ENCODE data around the gene SETD1B.
"Not testable (repeated sequence)": the region's sequence is repeated elsewhere in the genome, so short reads cannot be mapped to it uniquely, and the experiment has no call there.

The SETD1B gene

DNA sequence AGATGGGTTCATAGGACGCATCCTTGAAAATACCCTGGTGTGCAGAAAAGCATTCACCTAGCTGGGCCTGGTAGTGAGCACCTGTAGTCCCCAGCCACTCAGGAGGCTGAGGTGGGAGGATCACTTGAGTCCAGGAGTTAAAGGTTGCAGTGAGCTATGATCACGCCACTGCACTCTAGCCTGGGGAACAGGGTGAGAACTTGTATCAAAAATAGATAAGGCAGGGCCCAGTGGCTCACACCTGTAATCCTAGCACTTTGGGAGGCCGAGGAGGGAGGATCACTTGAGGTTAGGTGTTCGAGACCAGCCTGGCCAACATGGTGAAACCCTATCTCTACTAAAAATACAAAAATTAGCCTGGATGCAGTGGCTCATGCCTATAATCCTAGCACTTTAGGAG lies 56.9 kb downstream of the SETD1B start:
- not testable (repeated sequence) for DNase-seq

DNA sequence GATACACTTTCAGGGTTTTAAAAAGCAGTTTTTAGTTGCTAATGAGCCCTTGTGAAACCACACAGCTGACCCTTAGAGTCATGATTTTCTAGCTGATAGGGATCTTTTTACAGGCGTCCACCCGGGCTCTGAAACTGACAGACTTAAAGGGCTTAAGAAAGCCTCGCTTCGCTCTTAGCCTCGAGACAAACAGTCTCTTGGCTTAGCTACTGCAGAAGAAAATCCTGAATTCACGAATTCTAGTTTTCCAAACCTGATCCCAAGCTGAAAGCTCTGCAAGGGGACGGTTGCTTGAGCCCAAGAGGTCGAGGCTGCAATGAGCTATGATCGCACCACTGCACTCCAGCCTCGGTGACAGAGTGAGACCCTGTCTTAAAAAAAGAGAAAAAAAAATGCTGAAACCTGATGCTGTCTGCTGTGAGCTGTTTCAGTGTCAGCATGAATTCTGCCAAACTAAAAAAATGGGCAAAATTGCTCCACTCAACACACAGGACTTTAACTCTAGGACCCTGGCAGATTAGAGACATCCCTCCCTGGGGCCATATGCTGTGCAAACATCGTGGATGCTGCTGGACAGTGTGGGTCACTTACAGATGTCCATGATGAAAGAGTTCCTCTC lies 57.9 kb downstream of the SETD1B start:
- no peak for DNase-seq

DNA sequence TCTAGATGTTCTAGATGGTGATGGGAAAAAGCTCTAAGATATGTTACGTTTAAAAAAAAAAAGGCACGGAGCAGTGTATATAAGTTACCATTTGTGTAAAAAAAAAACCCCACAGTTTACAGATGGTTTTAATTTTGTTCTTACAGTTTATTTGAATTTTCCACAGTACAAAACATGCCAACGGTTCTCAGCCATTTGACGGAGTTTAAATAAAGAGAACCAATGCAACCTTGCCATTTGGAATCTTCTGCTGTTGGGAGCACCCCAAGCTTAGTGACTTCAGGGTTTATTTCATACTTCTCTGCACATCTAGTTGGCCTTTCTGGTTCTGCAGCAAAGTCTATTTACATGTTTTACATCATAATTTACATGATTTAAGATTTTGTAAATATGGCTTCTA lies 62.5 kb downstream of the SETD1B start:
- DNase-seq: no peak

DNA sequence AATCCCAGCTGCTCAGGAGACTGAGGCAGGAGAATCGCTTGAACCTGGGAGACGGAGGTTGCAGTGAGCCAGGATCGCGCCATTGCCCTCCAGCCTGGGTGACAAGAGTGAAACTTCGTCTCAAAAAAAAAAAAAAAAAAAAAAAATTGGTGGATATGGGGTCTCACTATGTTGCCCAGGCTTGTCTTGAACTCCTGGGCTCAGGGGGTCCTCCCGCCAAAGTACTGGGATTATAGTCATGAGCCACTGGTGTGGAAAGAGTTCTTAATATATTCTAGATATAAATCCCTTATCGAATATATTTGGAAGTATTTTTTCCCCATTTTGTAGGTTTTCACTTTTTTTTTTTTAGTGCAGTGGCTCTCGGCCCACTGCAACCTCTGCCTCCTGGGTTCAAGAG lies 65.4 kb downstream of the SETD1B start:
- not testable (repeated sequence) for DNase-seq

DNA sequence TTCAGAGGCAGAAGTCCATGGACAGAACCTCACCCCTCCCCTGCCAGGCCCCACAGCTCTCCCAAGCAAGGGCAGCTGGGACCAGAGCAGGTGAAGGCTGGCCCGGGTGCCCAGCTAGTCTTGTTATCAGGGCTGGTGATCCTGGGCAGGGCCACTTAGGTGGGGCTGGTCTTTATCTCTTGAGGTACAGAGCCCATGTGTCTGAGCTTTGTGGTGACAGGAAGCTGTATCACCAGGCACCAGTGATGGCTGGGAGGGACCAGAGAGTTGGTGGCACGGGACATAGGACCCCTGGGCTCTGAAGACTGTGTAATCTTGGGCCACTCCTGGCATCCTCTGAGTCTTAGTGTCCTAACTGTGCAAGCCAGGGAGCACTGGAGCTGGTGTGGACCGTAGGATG lies 67.7 kb downstream of the SETD1B start:
- DNase-seq: no peak

DNA sequence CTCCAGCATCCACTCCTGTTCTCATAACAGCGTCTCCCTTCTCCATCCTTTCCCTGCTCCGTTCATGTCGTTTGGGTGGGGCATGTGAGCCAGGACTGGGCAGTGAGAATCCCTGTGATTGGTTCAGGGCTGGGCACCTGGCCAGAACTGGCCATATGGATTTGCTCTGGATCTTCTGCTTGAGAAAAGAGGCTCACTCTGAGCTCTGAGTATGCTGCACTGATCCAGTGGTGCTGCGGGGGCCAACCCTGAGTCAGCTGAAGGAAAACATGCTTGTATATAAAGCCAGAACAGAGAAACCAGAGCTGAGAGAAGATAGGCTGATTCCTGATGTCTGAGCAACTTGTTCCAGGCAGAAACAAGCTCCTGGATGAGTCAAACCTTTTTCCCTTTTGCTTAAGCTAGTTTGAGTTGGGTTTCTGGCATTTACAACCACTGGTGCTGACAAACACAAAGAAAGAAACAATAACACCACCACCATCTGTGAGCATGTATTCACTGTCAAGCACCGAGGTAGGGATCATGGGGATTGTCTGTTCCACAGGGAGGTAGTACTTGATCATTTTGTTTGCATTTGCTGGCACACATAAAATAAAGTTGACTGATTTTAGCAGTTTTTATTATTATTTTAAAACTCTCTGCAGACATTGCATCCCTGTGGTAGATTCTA lies 68.9 kb downstream of the SETD1B start:
- no peak for DNase-seq

DNA sequence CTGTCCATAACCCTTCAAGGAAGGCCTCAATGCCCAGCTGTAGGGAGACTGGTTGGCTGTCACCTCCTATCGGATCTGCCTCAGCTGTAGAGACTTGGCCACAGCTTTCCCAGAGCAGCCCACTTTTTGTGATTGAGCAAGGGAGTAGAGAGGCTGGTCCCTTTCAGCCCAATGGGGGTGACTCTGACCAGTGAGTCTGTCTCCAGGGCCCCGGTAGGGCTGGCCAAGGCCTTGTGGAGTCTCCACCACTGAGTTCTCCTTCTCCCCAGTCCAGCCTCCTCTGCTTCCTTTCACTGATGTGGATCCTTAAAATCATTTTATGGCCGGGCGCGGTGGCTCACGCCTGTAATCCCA lies 69.4 kb downstream of the SETD1B start:
- no peak for DNase-seq

DNA sequence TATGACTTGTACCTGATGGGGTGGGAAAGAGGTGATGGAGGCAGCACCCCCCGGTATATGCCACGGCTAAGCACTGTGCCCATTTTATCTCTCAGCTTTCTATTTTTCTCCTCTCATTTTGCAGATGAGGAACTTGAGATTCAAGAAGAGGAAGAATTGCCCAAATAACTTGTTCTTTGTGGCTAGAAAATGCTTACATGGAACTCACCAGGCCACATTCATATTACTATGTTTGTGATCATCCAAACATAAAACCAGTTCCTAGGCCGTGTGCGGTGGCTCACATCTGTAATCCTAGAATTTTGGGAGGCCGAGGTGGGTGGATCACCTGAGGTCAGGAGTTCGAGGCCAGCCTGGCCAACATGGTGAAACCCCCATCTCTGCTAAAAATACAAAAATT lies 70.3 kb downstream of the SETD1B start:
- DNase-seq: no peak

DNA sequence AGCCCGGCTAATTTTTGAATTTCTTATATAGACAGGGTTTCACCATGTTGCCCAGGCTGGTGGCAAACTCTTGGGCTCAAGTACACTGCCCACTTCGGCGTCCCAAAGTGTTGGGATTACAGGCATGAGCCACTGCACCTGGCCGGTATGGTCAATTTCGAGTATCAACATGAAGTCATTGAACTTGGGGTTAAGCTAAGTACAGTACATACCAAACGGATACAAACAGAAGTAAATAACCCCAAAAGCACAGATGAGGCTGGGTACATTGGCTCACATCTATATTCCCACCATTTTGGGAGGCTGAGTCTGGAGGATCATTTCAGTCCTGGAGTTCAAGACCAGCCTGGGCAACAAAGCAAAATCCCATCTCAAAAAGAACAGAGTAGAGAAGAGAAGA lies 71.8 kb downstream of the SETD1B start:
- no peak for DNase-seq

DNA sequence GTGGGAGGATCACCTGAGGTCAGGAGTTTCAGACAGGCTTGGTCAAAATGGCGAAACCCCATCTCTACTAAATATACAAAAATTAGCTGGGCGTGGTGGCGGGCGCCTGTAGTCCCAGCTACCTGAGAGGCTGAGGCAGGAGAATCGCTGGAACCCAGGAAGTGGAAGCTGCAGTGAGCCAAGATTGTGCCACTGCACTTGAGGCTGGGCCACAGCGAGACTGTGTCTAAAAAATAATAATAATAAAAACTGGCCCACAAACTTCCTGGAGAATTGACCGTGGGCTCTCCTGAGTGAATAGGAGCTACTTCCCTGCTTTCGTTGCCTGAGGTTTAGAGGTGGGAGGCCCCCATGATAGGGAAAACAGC lies 72.3 kb downstream of the SETD1B start:
- not testable (repeated sequence) for DNase-seq

Measured in NCI-H748 treated with DMSO at 0.1 percent for 48 hours (cell line).